K562 (cell line): ENCODE measurements around the gene GADD45GIP1. TPM values are rescaled to one million over a fixed set of nuclear protein-coding genes. Genes with fewer than 3 reads are reported as not detected.
A peak's percentile ranks its signal among the peaks of the same experiment; 100 is the strongest.

Source experiments
- FOXK2 ChIP-seq, 2 experiments: fragments of 450-650 bp; IDR thresholded peaks in 1 of 2; conservative IDR thresholded peaks in 1 of 2; 2 replicates each; pipeline ENCODE4 v1.6.1; 2016; ENCODE audit warnings: low read depth in 2 of 2, mild to moderate bottlenecking in 1 of 2
- LARP7 ChIP-seq: fragments of 450-650 bp; IDR thresholded peaks from 2 replicates; pipeline ENCODE4 v1.6.1; 2016
- LEF1 ChIP-seq: fragments of 450-650 bp; IDR thresholded peaks from 2 replicates; pipeline ENCODE4 v1.6.1; 2016; ENCODE audit warnings: mild to moderate bottlenecking
- OTX1 ChIP-seq: fragments of 450-650 bp; formaldehyde crosslinking; IDR thresholded peaks from 2 replicates; pipeline ENCODE4 v1.4.0; 2022; ENCODE audit warnings: mild to moderate bottlenecking
- PTBP1 ChIP-seq: fragments of 200-400 bp; formaldehyde crosslinking; IDR thresholded peaks from 2 replicates; pipeline ENCODE4 v1.6.1; 2017; ENCODE audit warnings: low read depth, low read length
- RBM25 ChIP-seq: fragments of 200-400 bp; formaldehyde crosslinking; IDR thresholded peaks from 2 replicates; pipeline ENCODE4 v1.6.1; 2018; ENCODE audit warnings: low read length, low read depth, moderate library complexity; ENCODE audit not compliant: severe bottlenecking
- RCOR1 ChIP-seq, 2 experiments: IDR thresholded peaks; 2 replicates each; pipeline ENCODE4 v1.6.1; 2012; ENCODE audit warnings: low read depth in 2 of 2, low read length in 2 of 2, borderline replicate concordance in 1 of 2, improper control_type of control experiment in 1 of 2
- YBX1 ChIP-seq: fragments of 450-650 bp; IDR thresholded peaks from 2 replicates; pipeline ENCODE4 v1.7.1; 2016; ENCODE audit warnings: mild to moderate bottlenecking
- ZNF124 ChIP-seq: sonication (generic); formaldehyde crosslinking; IDR thresholded peaks from 2 replicates; pipeline ENCODE4 v1.8.1; 2022; ENCODE audit warnings: missing genetic modification reagents
- ZNF274 ChIP-seq: IDR thresholded peaks from 2 replicates; pipeline ENCODE4 v1.6.1; 2011; ENCODE audit warnings: low read depth, mild to moderate bottlenecking, low read length, moderate library complexity, borderline replicate concordance
- ZNF561 ChIP-seq: fragments of 450-650 bp; formaldehyde crosslinking; conservative IDR thresholded peaks from 2 replicates; pipeline ENCODE4 v1.4.0; 2020; ENCODE audit warnings: mild to moderate bottlenecking, moderate library complexity
- polyA plus RNA-seq, 8 experiments: library from polyadenylated mRNA; depleted of rRNA in 4 of 8; stranded (reverse) in 5 of 8; unstranded in 3 of 8; fragments of >200 nt; fragmentation: Nextera tagmentation in 2 of 8; fragmentation: Illumina TruSeq in 1 of 8; extraction: Ambion mirVana in 2 of 8; extraction: Trizol in 1 of 8; gene quantifications; 2 replicates each; pipeline versions ENCODE4 v1.2.1 to v1.2.3, GENCODE V29; 2011 to 2014; ENCODE audit warnings: inconsistent platforms in 1 of 8, missing spikeins in 1 of 8
- total RNA-seq, 7 experiments: library from RNA; depleted of rRNA in 6 of 7; stranded (reverse); fragments of >200 nt in 6 of 7; fragmentation: Illumina TruSeq in 2 of 7; extraction: Trizol in 2 of 7; gene quantifications; 2 replicates each; pipeline versions ENCODE4 v1.2.1 to v1.2.3, GENCODE V29; 2011 to 2021; ENCODE audit warnings: low replicate concordance in 1 of 7
- TF ChIP-seq, protein P1 (sequence below): fragments of 450-650 bp; IDR thresholded peaks from one replicate; pipeline ENCODE4 v1.6.1; 2018; ENCODE audit warnings: mild to moderate bottlenecking, moderate library complexity; ENCODE audit not compliant: partially characterized antibody
- TF ChIP-seq, protein P2 (sequence below): sonication (generic); formaldehyde crosslinking; IDR thresholded peaks from 2 replicates; pipeline ENCODE4 v1.8.1; 2022; ENCODE audit warnings: missing genetic modification reagents
- TF ChIP-seq, protein P3 (sequence below): fragments of 250-450 bp; sonication (Bioruptor Pico); IDR thresholded peaks from 2 replicates; pipeline ENCODE4 v1.5.0; 2022; ENCODE audit warnings: mild to moderate bottlenecking
- TF ChIP-seq, protein P4 (sequence below): fragments of 250-450 bp; sonication (Bioruptor Pico); IDR thresholded peaks from 2 replicates; pipeline ENCODE4 v1.5.0; 2021; ENCODE audit warnings: mild to moderate bottlenecking, borderline replicate concordance
- TF ChIP-seq, protein P5 (sequence below): fragments of 450-650 bp; conservative IDR thresholded peaks from 2 replicates; pipeline ENCODE4 v1.6.1; 2016; ENCODE audit warnings: missing genetic modification characterization, low read depth, mild to moderate bottlenecking, control low read depth, missing compliant biosample characterization
- TF ChIP-seq, protein P6 (sequence below): fragments of 250-450 bp; sonication (Bioruptor Pico); IDR thresholded peaks from 2 replicates; pipeline ENCODE4 v1.4.0; 2020

GADD45GIP1 gene
- total and polyA plus RNA-seq, 9 of the 15 experiments (the other 6 are each of a cell fraction or from before 2014, with no cell fraction given), result 5.1 to 161 (median 29.2) TPM

DNA sequence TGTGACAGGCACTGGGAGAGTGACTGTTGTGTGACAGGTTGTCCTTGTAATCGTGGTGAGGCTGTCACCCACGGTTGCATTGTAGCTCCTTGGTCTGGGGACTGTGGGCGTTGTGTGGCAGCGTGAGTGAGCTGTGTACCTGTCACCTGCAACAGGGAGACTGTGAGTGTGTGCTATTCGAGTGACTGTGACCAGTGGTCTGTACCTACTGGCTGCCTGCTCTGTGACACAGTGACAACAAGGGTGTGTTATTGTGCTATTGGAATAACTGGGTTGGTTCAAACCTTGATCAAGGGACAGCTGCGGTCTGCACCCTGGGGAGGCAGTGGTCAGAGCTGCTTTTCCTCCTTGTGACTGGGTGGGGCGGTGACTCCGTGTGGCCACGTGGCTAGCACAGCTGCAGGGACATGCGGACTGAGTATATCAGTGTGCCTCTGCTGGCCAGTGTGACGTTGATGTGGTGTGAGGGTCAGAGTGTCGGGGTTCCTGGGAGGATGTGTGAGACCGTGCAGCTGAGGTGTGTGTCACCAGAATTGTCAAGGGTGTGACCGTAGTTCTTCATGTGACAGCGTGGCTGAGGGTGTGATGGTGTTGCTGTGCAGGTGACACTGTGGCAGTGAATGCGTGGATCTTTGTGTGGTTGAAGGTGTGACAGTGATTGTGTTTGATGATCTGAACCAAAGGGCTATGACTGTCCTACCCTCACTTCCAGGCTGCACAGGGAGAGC is 28.2 kb upstream of the GADD45GIP1 start (continued):
- TF ChIP-seq, protein P1, sequence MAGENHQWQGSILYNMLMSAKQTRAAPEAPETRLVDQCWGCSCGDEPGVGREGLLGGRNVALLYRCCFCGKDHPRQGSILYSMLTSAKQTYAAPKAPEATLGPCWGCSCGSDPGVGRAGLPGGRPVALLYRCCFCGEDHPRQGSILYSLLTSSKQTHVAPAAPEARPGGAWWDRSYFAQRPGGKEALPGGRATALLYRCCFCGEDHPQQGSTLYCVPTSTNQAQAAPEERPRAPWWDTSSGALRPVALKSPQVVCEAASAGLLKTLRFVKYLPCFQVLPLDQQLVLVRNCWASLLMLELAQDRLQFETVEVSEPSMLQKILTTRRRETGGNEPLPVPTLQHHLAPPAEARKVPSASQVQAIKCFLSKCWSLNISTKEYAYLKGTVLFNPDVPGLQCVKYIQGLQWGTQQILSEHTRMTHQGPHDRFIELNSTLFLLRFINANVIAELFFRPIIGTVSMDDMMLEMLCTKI, result no peak
- no peak for TF ChIP-seq ZNF561 (CRISPR knock-in tag)
- TF ChIP-seq ZNF124 (CRISPR knock-in tag), result no peak
- no peak for TF ChIP-seq LARP7
- TF ChIP-seq, protein P2, sequence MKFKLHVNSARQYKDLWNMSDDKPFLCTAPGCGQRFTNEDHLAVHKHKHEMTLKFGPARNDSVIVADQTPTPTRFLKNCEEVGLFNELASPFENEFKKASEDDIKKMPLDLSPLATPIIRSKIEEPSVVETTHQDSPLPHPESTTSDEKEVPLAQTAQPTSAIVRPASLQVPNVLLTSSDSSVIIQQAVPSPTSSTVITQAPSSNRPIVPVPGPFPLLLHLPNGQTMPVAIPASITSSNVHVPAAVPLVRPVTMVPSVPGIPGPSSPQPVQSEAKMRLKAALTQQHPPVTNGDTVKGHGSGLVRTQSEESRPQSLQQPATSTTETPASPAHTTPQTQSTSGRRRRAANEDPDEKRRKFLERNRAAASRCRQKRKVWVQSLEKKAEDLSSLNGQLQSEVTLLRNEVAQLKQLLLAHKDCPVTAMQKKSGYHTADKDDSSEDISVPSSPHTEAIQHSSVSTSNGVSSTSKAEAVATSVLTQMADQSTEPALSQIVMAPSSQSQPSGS (CRISPR knock-in tag), result no peak
- peak; percentile 87 to 92; a peak in 3 of 4 replicates for TF ChIP-seq FOXK2 (conservative IDR thresholded peaks at IDR 0.05 in 1 of 2, IDR thresholded peaks at IDR 0.05 in 1 of 2; ENCODE audit: low read depth in 2 of 2)
- TF ChIP-seq, protein P3, sequence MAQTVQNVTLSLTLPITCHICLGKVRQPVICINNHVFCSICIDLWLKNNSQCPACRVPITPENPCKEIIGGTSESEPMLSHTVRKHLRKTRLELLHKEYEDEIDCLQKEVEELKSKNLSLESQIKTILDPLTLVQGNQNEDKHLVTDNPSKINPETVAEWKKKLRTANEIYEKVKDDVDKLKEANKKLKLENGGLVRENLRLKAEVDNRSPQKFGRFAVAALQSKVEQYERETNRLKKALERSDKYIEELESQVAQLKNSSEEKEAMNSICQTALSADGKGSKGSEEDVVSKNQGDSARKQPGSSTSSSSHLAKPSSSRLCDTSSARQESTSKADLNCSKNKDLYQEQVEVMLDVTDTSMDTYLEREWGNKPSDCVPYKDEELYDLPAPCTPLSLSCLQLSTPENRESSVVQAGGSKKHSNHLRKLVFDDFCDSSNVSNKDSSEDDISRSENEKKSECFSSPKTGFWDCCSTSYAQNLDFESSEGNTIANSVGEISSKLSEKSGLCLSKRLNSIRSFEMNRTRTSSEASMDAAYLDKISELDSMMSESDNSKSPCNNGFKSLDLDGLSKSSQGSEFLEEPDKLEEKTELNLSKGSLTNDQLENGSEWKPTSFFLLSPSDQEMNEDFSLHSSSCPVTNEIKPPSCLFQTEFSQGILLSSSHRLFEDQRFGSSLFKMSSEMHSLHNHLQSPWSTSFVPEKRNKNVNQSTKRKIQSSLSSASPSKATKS (CRISPR knock-in tag), result no peak
- TF ChIP-seq LEF1, result no peak
- TF ChIP-seq, protein P4, sequence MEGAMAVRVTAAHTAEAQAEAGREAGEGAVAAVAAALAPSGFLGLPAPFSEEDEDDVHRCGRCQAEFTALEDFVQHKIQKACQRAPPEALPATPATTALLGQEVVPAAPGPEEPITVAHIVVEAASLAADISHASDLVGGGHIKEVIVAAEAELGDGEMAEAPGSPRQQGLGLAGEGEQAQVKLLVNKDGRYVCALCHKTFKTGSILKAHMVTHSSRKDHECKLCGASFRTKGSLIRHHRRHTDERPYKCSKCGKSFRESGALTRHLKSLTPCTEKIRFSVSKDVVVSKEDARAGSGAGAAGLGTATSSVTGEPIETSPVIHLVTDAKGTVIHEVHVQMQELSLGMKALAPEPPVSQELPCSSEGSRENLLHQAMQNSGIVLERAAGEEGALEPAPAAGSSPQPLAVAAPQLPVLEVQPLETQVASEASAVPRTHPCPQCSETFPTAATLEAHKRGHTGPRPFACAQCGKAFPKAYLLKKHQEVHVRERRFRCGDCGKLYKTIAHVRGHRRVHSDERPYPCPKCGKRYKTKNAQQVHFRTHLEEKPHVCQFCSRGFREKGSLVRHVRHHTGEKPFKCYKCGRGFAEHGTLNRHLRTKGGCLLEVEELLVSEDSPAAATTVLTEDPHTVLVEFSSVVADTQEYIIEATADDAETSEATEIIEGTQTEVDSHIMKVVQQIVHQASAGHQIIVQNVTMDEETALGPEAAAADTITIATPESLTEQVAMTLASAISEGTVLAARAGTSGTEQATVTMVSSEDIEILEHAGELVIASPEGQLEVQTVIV (CRISPR knock-in tag), result no peak
- TF ChIP-seq OTX1 (CRISPR knock-in tag), result no peak
- no peak for TF ChIP-seq ZNF274
- TF ChIP-seq YBX1, result no peak
- TF ChIP-seq RCOR1 (IDR thresholded peaks at IDR 0.05; ENCODE audit: borderline replicate concordance in 1 of 2, low read depth in 2 of 2, low read length in 2 of 2), result peak in 1 of 2 experiments; percentile 63; a peak in 1 of 4 replicates
- TF ChIP-seq, protein P5, sequence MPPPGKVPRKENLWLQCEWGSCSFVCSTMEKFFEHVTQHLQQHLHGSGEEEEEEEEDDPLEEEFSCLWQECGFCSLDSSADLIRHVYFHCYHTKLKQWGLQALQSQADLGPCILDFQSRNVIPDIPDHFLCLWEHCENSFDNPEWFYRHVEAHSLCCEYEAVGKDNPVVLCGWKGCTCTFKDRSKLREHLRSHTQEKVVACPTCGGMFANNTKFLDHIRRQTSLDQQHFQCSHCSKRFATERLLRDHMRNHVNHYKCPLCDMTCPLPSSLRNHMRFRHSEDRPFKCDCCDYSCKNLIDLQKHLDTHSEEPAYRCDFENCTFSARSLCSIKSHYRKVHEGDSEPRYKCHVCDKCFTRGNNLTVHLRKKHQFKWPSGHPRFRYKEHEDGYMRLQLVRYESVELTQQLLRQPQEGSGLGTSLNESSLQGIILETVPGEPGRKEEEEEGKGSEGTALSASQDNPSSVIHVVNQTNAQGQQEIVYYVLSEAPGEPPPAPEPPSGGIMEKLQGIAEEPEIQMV, result no peak
- TF ChIP-seq, protein P6, sequence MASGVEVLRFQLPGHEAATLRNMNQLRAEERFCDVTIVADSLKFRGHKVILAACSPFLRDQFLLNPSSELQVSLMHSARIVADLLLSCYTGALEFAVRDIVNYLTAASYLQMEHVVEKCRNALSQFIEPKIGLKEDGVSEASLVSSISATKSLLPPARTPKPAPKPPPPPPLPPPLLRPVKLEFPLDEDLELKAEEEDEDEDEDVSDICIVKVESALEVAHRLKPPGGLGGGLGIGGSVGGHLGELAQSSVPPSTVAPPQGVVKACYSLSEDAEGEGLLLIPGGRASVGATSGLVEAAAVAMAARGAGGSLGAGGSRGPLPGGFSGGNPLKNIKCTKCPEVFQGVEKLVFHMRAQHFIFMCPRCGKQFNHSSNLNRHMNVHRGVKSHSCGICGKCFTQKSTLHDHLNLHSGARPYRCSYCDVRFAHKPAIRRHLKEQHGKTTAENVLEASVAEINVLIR (CRISPR knock-in tag), result no peak
- TF ChIP-seq RBM25, result no peak
- no peak for TF ChIP-seq PTBP1
